CD4-positive, alpha-beta T cell (primary cell): ENCODE results near the gene PCSK1N. TPM values are rescaled to one million over a fixed set of nuclear protein-coding genes. Genes with fewer than 3 reads are reported as not detected.

Experiments used
- ATAC-seq: fragments of 200-7000 bp; cut with Tn5 transposase; one replicate; pipeline ENCODE4 v1.10.0; 2022; ENCODE audit warnings: mild to moderate bottlenecking; ENCODE audit not compliant: poor library complexity
- CTCF ChIA-PET: fragments of 350-600 bp; sonication (Branson Sonifier 250); formaldehyde crosslinking; loops from one replicate; lab custom pipeline; 2021; ENCODE audit warnings: antibody characterized with exemption, inconsistent platforms; lab: Charles Lee
- POLR2A ChIA-PET: fragments of 350-600 bp; sonication (Branson Sonifier 250); formaldehyde crosslinking; loops from one replicate; lab custom pipeline; 2021; ENCODE audit warnings: antibody characterized with exemption, inconsistent platforms; lab: Charles Lee
- DNase-seq, 14 experiments: peaks; one replicate each; pipeline ENCODE4 v3.0.0-alpha.2; 2013 to 2020; ENCODE audit warnings: mixed read lengths in 2 of 14
- H3K27ac ChIP-seq, 2 donors: one replicate each; pipeline versions ENCODE4 v1.5.1 to v1.7.0; 2013; ENCODE audit warnings: low read length in 2 of 2, low read depth in 1 of 2, mild to moderate bottlenecking in 1 of 2
- H3K27me3 ChIP-seq, 2 experiments: 1 replicate in 1 of 2; 2 replicates in 1 of 2; pipeline versions ENCODE4 v1.6.1 to v1.7.0; 2013; ENCODE audit warnings: low read length in 2 of 2, control low read depth in 1 of 2, mild to moderate bottlenecking in 1 of 2, moderate library complexity in 1 of 2; ENCODE audit not compliant: insufficient read depth in 2 of 2, control insufficient read depth in 1 of 2
- H3K36me3 ChIP-seq: one replicate; pipeline ENCODE4 v1.6.1; 2013; ENCODE audit warnings: low read length, control low read depth; ENCODE audit not compliant: insufficient read depth
- H3K4me1 ChIP-seq: one replicate; pipeline ENCODE4 v1.6.1; 2013; ENCODE audit warnings: low read length, control low read depth; ENCODE audit not compliant: insufficient read depth
- H3K4me3 ChIP-seq: one replicate; pipeline ENCODE4 v1.5.1; 2013; ENCODE audit warnings: mild to moderate bottlenecking, low read length, moderate library complexity
- H3K9me3 ChIP-seq, 2 experiments: 1 replicate in 1 of 2; 2 replicates in 1 of 2; pipeline versions ENCODE4 v1.6.1 to v1.7.0; 2013; ENCODE audit warnings: low read length in 2 of 2, mild to moderate bottlenecking in 2 of 2, control low read depth in 1 of 2, moderate library complexity in 1 of 2; ENCODE audit not compliant: control insufficient read depth in 1 of 2, insufficient read depth in 1 of 2
- H3K27ac Mint-ChIP-seq: one replicate; pipeline ENCODE4 v1.8.0; 2020; ENCODE audit warnings: mixed read lengths
- H3K27me3 Mint-ChIP-seq: one replicate; pipeline ENCODE4 v1.8.0; 2021; ENCODE audit warnings: mixed read lengths
- H3K36me3 Mint-ChIP-seq: one replicate; pipeline ENCODE4 v1.8.0; 2021; ENCODE audit warnings: low read depth, mixed read lengths
- H3K4me1 Mint-ChIP-seq: one replicate; pipeline ENCODE4 v1.8.0; 2021; ENCODE audit warnings: low read depth, mixed read lengths
- H3K4me3 Mint-ChIP-seq: one replicate; pipeline ENCODE4 v1.8.0; 2020; ENCODE audit warnings: mild to moderate bottlenecking, mixed read lengths
- H3K9me3 Mint-ChIP-seq: one replicate; pipeline ENCODE4 v1.8.0; 2020; ENCODE audit warnings: mixed read lengths
- intact Hi-C, 2 experiments: fragments of 100-400 bp; cut with DNase I in 1 of 2; cut with micrococcal nuclease in 1 of 2; formaldehyde crosslinking; loops; one replicate each; pipeline versions ENCODE4 v1.15.1 to v1.9.0; 2023 to 2025; cut with DNase I, micrococcal nuclease
- total RNA-seq, 174 experiments: library from RNA in 2 of 174; stranded (reverse) in 2 of 174; gene quantifications; one replicate each; pipeline ENCODE4 v1.2.3 and lab custom pipeline; 2021 to 2026
- TF ChIP-seq, protein P1 (sequence below): fragments of 200-600 bp; IDR thresholded peaks from one replicate; pipeline ENCODE4 v1.8.0; 2022; ENCODE audit warnings: antibody characterized with exemption, mild to moderate bottlenecking

The PCSK1N gene
- total RNA-seq, 2 experiments from 2014 or later, result 3.5 to 4.9 TPM

- Mint-ChIP-seq H3K27me3 (peaks cover 61% of the 10 kb centered on the region), H3K4me3 (no peak overlapping the region), H3K9me3 (no peaks in the 10 kb centered on the region), H3K27ac (no peak overlapping the region), H3K4me1 (peaks cover 21% of the 10 kb centered on the region), H3K36me3 (no peaks in the 10 kb centered on the region)
- DNase-seq (peak in 1 of 14 experiments; percentile 13), ATAC-seq (no peak)
- H3K27ac ChIP-seq, result no peak overlapping the region
- POLR2A ChIA-PET, result no interaction called here
- intact Hi-C loops, result loop anchor here in 1 of 2 experiments (10.0 kb wide), 1 partner anchor 53 kb away; no protein-coding TSS in a partner anchor
- H3K27me3 ChIP-seq, result peaks cover 5 to 46% of the 10 kb centered on the region in 2 experiments
- CTCF ChIA-PET, result no interaction called here
- peaks cover 0 to 4% of the 10 kb centered on the region in 2 experiments for H3K9me3 ChIP-seq
- peaks cover 29% of the 10 kb centered on the region for H3K4me1 ChIP-seq
- no peaks in the 10 kb centered on the region for H3K36me3 ChIP-seq
- H3K4me3 ChIP-seq, result no peak overlapping the region
- TF ChIP-seq, protein P1, sequence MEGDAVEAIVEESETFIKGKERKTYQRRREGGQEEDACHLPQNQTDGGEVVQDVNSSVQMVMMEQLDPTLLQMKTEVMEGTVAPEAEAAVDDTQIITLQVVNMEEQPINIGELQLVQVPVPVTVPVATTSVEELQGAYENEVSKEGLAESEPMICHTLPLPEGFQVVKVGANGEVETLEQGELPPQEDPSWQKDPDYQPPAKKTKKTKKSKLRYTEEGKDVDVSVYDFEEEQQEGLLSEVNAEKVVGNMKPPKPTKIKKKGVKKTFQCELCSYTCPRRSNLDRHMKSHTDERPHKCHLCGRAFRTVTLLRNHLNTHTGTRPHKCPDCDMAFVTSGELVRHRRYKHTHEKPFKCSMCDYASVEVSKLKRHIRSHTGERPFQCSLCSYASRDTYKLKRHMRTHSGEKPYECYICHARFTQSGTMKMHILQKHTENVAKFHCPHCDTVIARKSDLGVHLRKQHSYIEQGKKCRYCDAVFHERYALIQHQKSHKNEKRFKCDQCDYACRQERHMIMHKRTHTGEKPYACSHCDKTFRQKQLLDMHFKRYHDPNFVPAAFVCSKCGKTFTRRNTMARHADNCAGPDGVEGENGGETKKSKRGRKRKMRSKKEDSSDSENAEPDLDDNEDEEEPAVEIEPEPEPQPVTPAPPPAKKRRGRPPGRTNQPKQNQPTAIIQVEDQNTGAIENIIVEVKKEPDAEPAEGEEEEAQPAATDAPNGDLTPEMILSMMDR, result no peak
Measured at GRCh38 chrX:48831136-48831908, 4.1 kb downstream of the PCSK1N start.

GRCh38 chrX:48829016-48829735 is 6.2 kb downstream of the PCSK1N start:
- ChIA-PET CTCF (no interaction called here), POLR2A (no interaction called here)
- intact Hi-C loops, result no loop called here
- Histone ChIP-seq H3K9me3 (peaks cover 0 to 4% of the 10 kb centered on the region in 2 experiments), H3K4me1 (peaks cover 21% of the 10 kb centered on the region), H3K36me3 (peaks cover 4% of the 10 kb centered on the region), H3K4me3 (no peak overlapping the region), H3K27me3 (peaks cover 16 to 50% of the 10 kb centered on the region in 2 experiments), H3K27ac (no peak overlapping the region)
- Mint-ChIP-seq H3K36me3 (no peaks in the 10 kb centered on the region), H3K27me3 (peaks cover 53% of the 10 kb centered on the region), H3K4me1 (peaks cover 13% of the 10 kb centered on the region), H3K9me3 (no peaks in the 10 kb centered on the region), H3K4me3 (no peak overlapping the region), H3K27ac (no peak overlapping the region)
- TF ChIP-seq, protein P1, result no peak
- no peak for ATAC-seq
- DNase-seq, result no peak

GRCh38 chrX:48827654-48827968 is 7.8 kb downstream of the PCSK1N start:
- H3K36me3 Mint-ChIP-seq, result peaks cover 6% of the 10 kb centered on the region
- TF ChIP-seq, protein P1, result no peak
- POLR2A ChIA-PET, result no interaction called here
- DNase-seq (no peak), ATAC-seq (no peak)
- intact Hi-C loops, result no loop called here
- Histone ChIP-seq H3K36me3 (peaks cover 4% of the 10 kb centered on the region), H3K27me3 (peaks cover 16 to 47% of the 10 kb centered on the region in 2 experiments), H3K4me1 (peaks cover 19% of the 10 kb centered on the region), H3K27ac (no peak overlapping the region), H3K9me3 (peaks cover 0 to 4% of the 10 kb centered on the region in 2 experiments), H3K4me3 (no peak overlapping the region)
- peaks cover 37% of the 10 kb centered on the region for H3K27me3 Mint-ChIP-seq
- CTCF ChIA-PET, result no interaction called here
- H3K27ac Mint-ChIP-seq, result no peak overlapping the region
- peak overlapping the region; percentile 45 for H3K4me3 Mint-ChIP-seq
- peaks cover 4% of the 10 kb centered on the region for H3K4me1 Mint-ChIP-seq
- no peaks in the 10 kb centered on the region for H3K9me3 Mint-ChIP-seq
